ENCODE results near the gene GAS1. TPM values are rescaled to one million over a fixed set of nuclear protein-coding genes. Genes with fewer than 3 reads are reported as not detected.

Gene GAS1
- total and polyA plus RNA-seq, 7 donors: 0.23 to 136 (median 73.4) TPM

DNA sequence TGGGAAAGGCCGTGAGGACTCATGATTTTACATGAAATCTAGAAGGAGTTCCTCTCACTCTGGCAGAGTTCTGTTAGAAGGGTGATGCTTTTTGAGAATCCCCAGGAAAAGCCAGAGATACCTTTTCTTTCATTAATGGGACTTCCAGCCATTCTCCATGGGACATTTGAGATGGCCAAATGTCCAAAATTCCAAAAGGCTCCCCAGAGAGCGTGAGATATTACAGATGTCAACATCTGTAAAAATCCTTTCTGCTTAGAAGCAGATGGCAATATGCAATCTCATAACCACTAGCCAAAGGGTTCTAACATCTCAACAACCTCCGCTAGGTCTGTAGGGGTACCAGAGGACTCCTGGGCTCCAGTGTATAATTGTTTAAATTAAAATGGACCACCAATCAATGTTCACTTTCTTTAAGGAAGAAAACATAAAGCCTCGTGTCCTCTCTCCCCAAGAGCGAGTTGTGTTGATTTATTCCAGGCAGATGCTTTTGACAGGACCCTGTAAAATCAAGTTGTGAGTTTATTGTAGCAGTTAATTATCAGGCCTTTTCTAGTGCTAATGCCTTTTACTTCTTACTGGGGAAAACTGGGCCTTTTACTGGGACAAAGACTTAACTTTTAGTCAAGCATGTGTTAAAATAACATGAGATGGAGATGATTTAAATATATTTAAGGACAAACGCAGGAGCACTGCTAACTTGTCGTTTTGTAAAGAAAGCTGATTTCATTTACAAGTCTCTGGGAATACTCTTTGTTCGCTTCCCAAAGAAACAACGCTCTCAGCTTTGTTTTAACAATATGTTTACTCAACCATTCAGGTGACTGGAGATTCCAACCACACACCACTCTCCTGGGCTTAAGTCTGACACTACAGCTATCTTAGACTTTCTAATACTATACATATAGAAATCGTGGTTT lies 4.8 kb downstream of the GAS1 start:
- no peak for TF ChIP-seq POLR2AphosphoS5 (IDR thresholded peaks at IDR 0.05)
- TF ChIP-seq EP300 (IDR thresholded peaks at IDR 0.05): no peak
- no peak for TF ChIP-seq POLR2A (IDR thresholded peaks at IDR 0.05)
- Histone ChIP-seq H3K4me1 (peaks cover 0 to 30% (median 22%) of the 10 kb centered on the region in 4 donors), H3K36me3 (no peaks in the 10 kb centered on the region), H3K4me3 (peak overlapping the region in 2 of 4 donors; percentile 72 to 86), H3K27ac (peak overlapping the region; percentile 93 to 95 (median 94)), H3K27me3 (no peaks in the 10 kb centered on the region), H3K9me3 (no peaks in the 10 kb centered on the region)
- intact Hi-C loops (cut with DNase I): loop anchor here (10.0 kb wide), 2 partner anchors 208 to 572 kb away; no protein-coding TSS in a partner anchor
- 27 to 45% methylated on average over 10 of the region's 10 CpGs for WGBS, 2 donors
- no peak for DNase-seq

DNA sequence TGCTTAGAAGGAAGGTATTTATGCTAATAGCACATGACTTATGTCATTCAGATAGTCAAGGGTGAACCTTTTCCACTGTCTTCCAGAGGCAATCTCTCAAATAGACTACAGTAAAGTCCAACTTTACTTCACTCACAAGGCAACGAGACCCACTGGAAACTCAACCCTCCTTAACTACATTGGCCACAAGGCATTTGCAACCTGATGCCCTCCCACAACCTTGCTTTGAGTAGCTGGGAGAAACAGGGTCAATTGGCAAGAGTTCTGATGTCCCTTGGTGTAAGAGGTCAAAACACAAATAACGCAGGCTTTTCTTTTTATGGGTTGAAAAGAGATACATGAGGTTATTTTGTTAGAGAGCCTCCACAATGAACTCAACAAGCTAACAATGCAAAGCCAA lies 6.1 kb downstream of the GAS1 start:
- H3K9me3 ChIP-seq: no peaks in the 10 kb centered on the region
- intact Hi-C loops (cut with DNase I): loop anchor here (10.0 kb wide), 2 partner anchors 206 to 574 kb away; no protein-coding TSS in a partner anchor
- no peak for TF ChIP-seq POLR2A (IDR thresholded peaks at IDR 0.05)
- TF ChIP-seq, protein P1, sequence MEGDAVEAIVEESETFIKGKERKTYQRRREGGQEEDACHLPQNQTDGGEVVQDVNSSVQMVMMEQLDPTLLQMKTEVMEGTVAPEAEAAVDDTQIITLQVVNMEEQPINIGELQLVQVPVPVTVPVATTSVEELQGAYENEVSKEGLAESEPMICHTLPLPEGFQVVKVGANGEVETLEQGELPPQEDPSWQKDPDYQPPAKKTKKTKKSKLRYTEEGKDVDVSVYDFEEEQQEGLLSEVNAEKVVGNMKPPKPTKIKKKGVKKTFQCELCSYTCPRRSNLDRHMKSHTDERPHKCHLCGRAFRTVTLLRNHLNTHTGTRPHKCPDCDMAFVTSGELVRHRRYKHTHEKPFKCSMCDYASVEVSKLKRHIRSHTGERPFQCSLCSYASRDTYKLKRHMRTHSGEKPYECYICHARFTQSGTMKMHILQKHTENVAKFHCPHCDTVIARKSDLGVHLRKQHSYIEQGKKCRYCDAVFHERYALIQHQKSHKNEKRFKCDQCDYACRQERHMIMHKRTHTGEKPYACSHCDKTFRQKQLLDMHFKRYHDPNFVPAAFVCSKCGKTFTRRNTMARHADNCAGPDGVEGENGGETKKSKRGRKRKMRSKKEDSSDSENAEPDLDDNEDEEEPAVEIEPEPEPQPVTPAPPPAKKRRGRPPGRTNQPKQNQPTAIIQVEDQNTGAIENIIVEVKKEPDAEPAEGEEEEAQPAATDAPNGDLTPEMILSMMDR (IDR thresholded peaks at IDR 0.05): no peak
- TF ChIP-seq EP300 (IDR thresholded peaks at IDR 0.05): no peak
- TF ChIP-seq POLR2AphosphoS5 (IDR thresholded peaks at IDR 0.05): no peak
- H3K4me1 ChIP-seq: peaks cover 0 to 30% (median 22%) of the 10 kb centered on the region in 4 donors
- DNase-seq: no peak
- H3K27ac ChIP-seq: no peak overlapping the region
- no peak overlapping the region for H3K4me3 ChIP-seq
- H3K27me3 ChIP-seq: no peaks in the 10 kb centered on the region
- H3K36me3 ChIP-seq: no peaks in the 10 kb centered on the region
- WGBS, 2 donors: 47 to 70% methylated on average over 2 of the region's 2 CpGs

DNA sequence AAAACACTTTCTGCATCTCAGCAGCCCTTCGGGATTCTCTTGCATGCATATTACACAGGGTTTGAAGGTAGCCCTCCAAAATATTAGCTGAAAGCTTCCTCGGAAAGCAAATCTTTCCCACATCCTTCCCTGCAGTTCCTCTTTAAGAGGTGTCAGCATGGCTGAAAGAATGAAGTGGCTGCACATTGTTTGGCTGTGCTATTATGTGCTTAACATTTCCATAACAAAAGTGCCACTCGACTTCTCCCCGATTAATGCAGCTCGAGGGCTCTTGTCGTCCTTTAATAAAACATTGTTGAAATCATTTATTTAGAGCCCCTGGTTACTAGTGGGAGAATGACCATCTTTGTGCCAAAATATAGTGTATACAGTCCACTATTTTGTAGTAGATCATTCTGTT lies 6.5 kb downstream of the GAS1 start:
- Histone ChIP-seq H3K27ac (no peak overlapping the region), H3K27me3 (no peaks in the 10 kb centered on the region), H3K9me3 (no peaks in the 10 kb centered on the region), H3K4me3 (no peak overlapping the region), H3K4me1 (peaks cover 0 to 30% (median 22%) of the 10 kb centered on the region in 4 donors), H3K36me3 (no peaks in the 10 kb centered on the region)
- 21 to 39% methylated on average over 6 of the region's 6 CpGs for WGBS, 2 donors
- TF ChIP-seq POLR2A (IDR thresholded peaks at IDR 0.05): no peak
- TF ChIP-seq POLR2AphosphoS5 (IDR thresholded peaks at IDR 0.05): no peak
- TF ChIP-seq, protein P1 (IDR thresholded peaks at IDR 0.05): no peak
- TF ChIP-seq EP300 (IDR thresholded peaks at IDR 0.05): no peak
- no peak for DNase-seq
- intact Hi-C loops (cut with DNase I): loop anchor here (10.0 kb wide), 2 partner anchors 206 to 574 kb away; no protein-coding TSS in a partner anchor

DNA sequence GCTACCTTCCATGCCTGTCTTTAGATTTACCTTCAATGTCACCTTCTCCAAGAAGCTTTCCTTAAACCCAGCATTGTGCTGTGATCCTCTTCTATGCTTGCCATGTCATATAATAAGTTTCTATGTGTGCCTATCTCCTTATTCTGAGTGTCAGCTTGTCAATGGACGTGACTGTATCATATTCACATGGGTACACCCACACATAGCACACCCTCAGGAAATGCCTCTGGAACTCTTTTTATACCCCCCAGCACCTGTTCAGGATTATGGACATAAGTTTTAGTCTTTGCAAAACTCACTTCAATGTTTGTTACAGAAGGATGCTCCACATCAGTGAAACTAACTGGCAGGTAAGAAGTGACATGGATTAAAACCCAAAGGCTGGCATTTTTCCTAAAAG lies 7.4 kb downstream of the GAS1 start:
- Histone ChIP-seq H3K36me3 (no peaks in the 10 kb centered on the region), H3K9me3 (no peaks in the 10 kb centered on the region), H3K27me3 (no peaks in the 10 kb centered on the region), H3K27ac (no peak overlapping the region), H3K4me1 (peaks cover 0 to 29% (median 20%) of the 10 kb centered on the region in 4 donors), H3K4me3 (no peak overlapping the region)
- intact Hi-C loops (cut with DNase I): loop anchor here (10.0 kb wide), 2 partner anchors 205 to 575 kb away; no protein-coding TSS in a partner anchor
- no peak for TF ChIP-seq EP300 (IDR thresholded peaks at IDR 0.05)
- no peak for TF ChIP-seq POLR2A (IDR thresholded peaks at IDR 0.05)
- TF ChIP-seq, protein P1 (IDR thresholded peaks at IDR 0.05): no peak
- TF ChIP-seq POLR2AphosphoS5 (IDR thresholded peaks at IDR 0.05): no peak
- WGBS, 2 donors: 52 to 82% methylated on average over 1 of the region's 1 CpG
- DNase-seq: no peak

DNA sequence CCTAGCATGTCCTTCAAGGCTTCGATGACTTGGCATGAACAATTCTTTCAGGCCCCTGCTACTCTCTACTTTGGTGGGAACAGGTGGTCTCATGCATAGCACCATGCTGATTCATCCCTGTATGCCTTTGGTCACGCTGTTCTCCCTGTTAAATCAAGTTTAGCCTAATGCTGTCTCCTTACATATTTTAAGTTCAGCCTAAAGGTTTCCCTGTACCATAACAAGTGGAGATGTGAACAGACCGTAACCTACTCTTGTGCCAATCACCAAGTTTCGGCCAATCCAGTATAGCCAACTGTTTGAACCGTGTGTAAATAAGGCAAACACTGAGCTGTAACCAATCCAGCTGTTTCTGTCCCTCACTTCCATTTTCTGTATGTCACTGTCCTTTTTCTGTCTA lies 8.0 kb downstream of the GAS1 start:
- no peaks in the 10 kb centered on the region for H3K27me3 ChIP-seq
- WGBS, 2 donors: 78 to 90% methylated on average over 5 of the region's 5 CpGs
- no peak for TF ChIP-seq EP300 (IDR thresholded peaks at IDR 0.05)
- no peak for TF ChIP-seq POLR2AphosphoS5 (IDR thresholded peaks at IDR 0.05)
- TF ChIP-seq, protein P1 (IDR thresholded peaks at IDR 0.05): no peak
- no peak for TF ChIP-seq POLR2A (IDR thresholded peaks at IDR 0.05)
- H3K4me3 ChIP-seq: no peak overlapping the region
- no peaks in the 10 kb centered on the region for H3K36me3 ChIP-seq
- no peaks in the 10 kb centered on the region for H3K9me3 ChIP-seq
- H3K4me1 ChIP-seq: peaks cover 0 to 24% (median 20%) of the 10 kb centered on the region in 4 donors
- H3K27ac ChIP-seq: no peak overlapping the region
- intact Hi-C loops (cut with DNase I): no loop called here
- DNase-seq: no peak

All from sigmoid colon (tissue), 7 donors.